ENCODE measurements around the gene SPACA6.

- TF ChIP-seq EZH2 (IDR thresholded peaks at IDR 0.05) (no peak), POLR2AphosphoS5 (IDR thresholded peaks at IDR 0.05; ENCODE audit: borderline replicate concordance, low read depth, low read length) (no peak)
Observed at GRCh38 chr19:51660975-51661600, 32.0 kb upstream of the SPACA6 start.

Data from SK-N-MC (cell line).